ENCODE measurements around the gene SCGB2A2.

SCGB2A2 gene

DNA sequence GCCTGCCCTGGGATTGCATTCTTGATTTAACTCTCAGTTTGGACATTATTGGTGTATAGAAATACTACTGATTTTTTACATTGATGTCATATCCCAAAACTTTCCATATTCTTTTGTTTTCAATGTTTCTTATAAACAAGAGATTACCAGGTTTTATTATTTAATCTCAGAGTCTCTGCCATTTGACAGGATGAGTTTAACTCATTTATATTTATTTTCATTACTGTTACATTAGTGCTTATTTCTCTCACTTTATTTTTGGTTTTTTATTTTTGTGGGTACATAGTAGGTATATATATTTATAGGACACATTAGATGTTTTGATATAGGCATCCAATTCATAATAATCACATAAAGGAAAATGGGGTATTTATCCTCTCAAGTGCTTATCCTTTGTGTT, 38.0 kb downstream of the SCGB2A2 start:
- H3K4me3 ChIP-seq (ENCODE audit: low read depth, low read length): no peak overlapping the region
- in situ Hi-C loops (cut with HindIII; ENCODE audit: low sequenced_read_pairs): no loop called here
- TF ChIP-seq, protein P1, sequence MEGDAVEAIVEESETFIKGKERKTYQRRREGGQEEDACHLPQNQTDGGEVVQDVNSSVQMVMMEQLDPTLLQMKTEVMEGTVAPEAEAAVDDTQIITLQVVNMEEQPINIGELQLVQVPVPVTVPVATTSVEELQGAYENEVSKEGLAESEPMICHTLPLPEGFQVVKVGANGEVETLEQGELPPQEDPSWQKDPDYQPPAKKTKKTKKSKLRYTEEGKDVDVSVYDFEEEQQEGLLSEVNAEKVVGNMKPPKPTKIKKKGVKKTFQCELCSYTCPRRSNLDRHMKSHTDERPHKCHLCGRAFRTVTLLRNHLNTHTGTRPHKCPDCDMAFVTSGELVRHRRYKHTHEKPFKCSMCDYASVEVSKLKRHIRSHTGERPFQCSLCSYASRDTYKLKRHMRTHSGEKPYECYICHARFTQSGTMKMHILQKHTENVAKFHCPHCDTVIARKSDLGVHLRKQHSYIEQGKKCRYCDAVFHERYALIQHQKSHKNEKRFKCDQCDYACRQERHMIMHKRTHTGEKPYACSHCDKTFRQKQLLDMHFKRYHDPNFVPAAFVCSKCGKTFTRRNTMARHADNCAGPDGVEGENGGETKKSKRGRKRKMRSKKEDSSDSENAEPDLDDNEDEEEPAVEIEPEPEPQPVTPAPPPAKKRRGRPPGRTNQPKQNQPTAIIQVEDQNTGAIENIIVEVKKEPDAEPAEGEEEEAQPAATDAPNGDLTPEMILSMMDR (IDR thresholded peaks at IDR 0.05; ENCODE audit: low read depth, low read length, missing control alignments): no peak
- no peak for DNase-seq (ENCODE audit: low read depth)

DNA sequence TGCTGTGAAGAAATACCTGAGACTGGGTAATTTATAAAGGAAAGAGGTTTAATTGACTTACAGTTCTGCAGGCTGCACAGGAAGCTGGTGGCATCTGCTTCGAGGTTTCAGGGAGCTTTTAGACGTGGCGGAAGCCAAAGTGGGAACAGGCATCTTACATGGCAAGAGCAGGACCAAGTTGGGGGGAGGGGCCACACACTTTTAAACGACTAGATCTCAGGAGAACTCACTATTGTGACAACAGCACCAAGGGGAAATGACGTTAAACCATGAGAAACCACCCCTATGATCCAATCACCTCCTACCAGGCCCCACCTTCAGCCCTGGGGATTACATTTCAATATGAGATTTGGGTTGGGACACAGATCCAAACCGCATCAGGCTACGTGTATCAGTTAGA, 40.0 kb downstream of the SCGB2A2 start:
- DNase-seq (ENCODE audit: low read depth): no peak
- H3K4me3 ChIP-seq (ENCODE audit: low read depth, low read length): no peak overlapping the region
- in situ Hi-C loops (cut with HindIII; ENCODE audit: low sequenced_read_pairs): no loop called here
- TF ChIP-seq, protein P1 (IDR thresholded peaks at IDR 0.05; ENCODE audit: low read depth, low read length, missing control alignments): no peak

DNA sequence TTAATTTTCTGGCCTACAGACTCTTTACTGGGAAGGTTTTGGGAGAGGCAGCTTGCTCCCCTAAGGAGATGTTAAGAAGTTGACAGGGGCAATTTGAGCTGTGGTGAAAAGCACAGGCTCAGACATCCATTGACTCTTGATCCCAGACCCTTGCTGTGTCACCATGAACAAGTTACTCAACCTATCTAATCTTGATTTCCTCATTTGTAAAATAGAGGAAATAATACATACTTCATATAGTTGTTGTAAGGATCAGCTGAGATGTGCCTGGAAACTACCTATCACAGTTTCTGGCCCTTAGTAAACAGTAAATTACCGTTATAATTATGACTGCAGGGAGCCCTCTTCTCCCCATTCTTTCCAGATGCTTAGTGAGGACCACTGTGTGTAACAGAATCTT, 45.5 kb downstream of the SCGB2A2 start:
- in situ Hi-C loops (cut with HindIII; ENCODE audit: low sequenced_read_pairs): no loop called here
- H3K4me3 ChIP-seq (ENCODE audit: low read depth, low read length): no peak overlapping the region
- no peak for DNase-seq (ENCODE audit: low read depth)
- TF ChIP-seq, protein P1 (IDR thresholded peaks at IDR 0.05; ENCODE audit: low read depth, low read length, missing control alignments): no peak

DNA sequence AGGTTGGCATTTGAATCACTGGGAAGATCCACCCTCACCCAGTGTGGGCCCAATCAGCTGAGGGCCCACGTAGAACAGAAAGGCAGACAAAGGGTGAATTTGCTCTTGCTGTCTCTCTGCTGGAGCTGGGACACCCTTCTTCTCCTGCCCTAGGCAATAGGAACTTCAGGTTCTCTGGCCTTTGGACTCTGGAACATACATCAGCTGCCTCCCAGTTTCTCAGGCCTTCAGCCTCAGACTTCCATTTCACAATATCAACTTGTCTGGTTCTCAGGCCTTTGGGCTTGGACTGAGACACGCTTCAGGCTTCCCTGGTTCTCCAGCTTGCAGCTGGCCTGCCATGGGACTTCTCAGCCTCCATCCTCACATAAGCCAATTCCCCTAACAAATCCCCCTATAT, 52.6 kb downstream of the SCGB2A2 start:
- in situ Hi-C loops (cut with HindIII; ENCODE audit: low sequenced_read_pairs): loop anchor here (5.0 kb wide), 1 partner anchor 50 kb away; the partner anchor contains the start of gene SCGB2A2
- DNase-seq (ENCODE audit: low read depth): no peak
- H3K4me3 ChIP-seq (ENCODE audit: low read depth, low read length): no peak overlapping the region
- TF ChIP-seq, protein P1 (IDR thresholded peaks at IDR 0.05; ENCODE audit: low read depth, low read length, missing control alignments): no peak
